Neural cell (in vitro differentiated cells): Measurements from ENCODE around the gene ACOT8. TPM values are rescaled to one million over a fixed set of nuclear protein-coding genes. Genes with fewer than 3 reads are reported as not detected.

Experiments
- H2AFZ ChIP-seq: fragments of 200-600, 300-800 bp; sonication (generic), shearing (Covaris generic); 2 replicates; pipeline ENCODE4 v1.6.0; 2014; ENCODE audit warnings: low read depth, mild to moderate bottlenecking, antibody characterized with exemption, low read length, moderate library complexity
- H3F3A ChIP-seq: fragments of 200-600 bp; shearing (Covaris generic); 2 replicates; pipeline ENCODE4 v1.6.1; 2016; ENCODE audit warnings: mild to moderate bottlenecking, moderate library complexity, mixed read lengths, antibody characterized with exemption, low read length; ENCODE audit not compliant: insufficient read depth, poor library complexity, severe bottlenecking
- H3K27ac ChIP-seq: fragments of 200-600, 300-800 bp; sonication (generic), shearing (Covaris generic); 2 replicates; pipeline ENCODE4 v1.5.1; 2014; ENCODE audit warnings: mild to moderate bottlenecking, low read length, moderate library complexity
- H3K27me3 ChIP-seq: fragments of 300-800, 200-600 bp; sonication (generic), shearing (Covaris generic); 2 replicates; pipeline ENCODE4 v1.6.0; 2014; ENCODE audit warnings: mild to moderate bottlenecking, low read depth, low read length, moderate library complexity; ENCODE audit not compliant: insufficient read depth
- H3K36me3 ChIP-seq: fragments of 300-800, 200-600 bp; sonication (generic), shearing (Covaris generic); 2 replicates; pipeline ENCODE4 v1.5.1; 2014; ENCODE audit warnings: mild to moderate bottlenecking, antibody characterized with exemption, low read length, moderate library complexity; ENCODE audit not compliant: insufficient read depth
- H3K4me2 ChIP-seq: fragments of 300-800, 200-600 bp; sonication (generic), shearing (Covaris generic); 2 replicates; pipeline ENCODE4 v1.6.0; 2014; ENCODE audit warnings: mild to moderate bottlenecking, low read length
- H3K4me3 ChIP-seq: fragments of 300-800, 200-600 bp; sonication (generic), shearing (Covaris generic); 2 replicates; pipeline ENCODE4 v1.5.1; 2014; ENCODE audit warnings: mild to moderate bottlenecking, low read length, moderate library complexity
- H3K79me2 ChIP-seq: fragments of 200-600 bp; shearing (Covaris generic); replicated peaks from 2 replicates; pipeline ENCODE4 v1.6.0; 2014; ENCODE audit warnings: mild to moderate bottlenecking, low read length, moderate library complexity; ENCODE audit not compliant: insufficient read depth
- H3K9ac ChIP-seq: fragments of 300-800, 200-600 bp; sonication (generic), shearing (Covaris generic); 2 replicates; pipeline ENCODE4 v1.6.1; 2016; ENCODE audit warnings: mild to moderate bottlenecking, low read length, mixed read lengths
- H3K9me2 ChIP-seq: fragments of 200-600 bp; shearing (Covaris generic); 2 replicates; pipeline ENCODE4 v1.6.1; 2016; ENCODE audit warnings: mild to moderate bottlenecking, low read length, mixed read lengths; ENCODE audit not compliant: insufficient read depth
- H3K9me3 ChIP-seq: fragments of 200-600, 300-800 bp; sonication (generic), shearing (Covaris generic); 2 replicates; pipeline ENCODE4 v1.6.1; 2016; ENCODE audit warnings: mild to moderate bottlenecking, mixed run types, low read length, moderate library complexity, mixed read lengths
- H4K20me1 ChIP-seq: fragments of 200-600 bp; shearing (Covaris generic); 2 replicates; pipeline ENCODE4 v1.6.1; 2016; ENCODE audit warnings: mild to moderate bottlenecking, mixed run types; ENCODE audit not compliant: insufficient read depth
- CTCF ChIP-seq: fragments of 450-650 bp; IDR thresholded peaks from 2 replicates; pipeline ENCODE4 v1.5.1; 2014; ENCODE audit warnings: antibody characterized with exemption, mild to moderate bottlenecking, moderate library complexity; ENCODE audit not compliant: poor library complexity, severe bottlenecking
- EP300 ChIP-seq: fragments of 450-650 bp; conservative IDR thresholded peaks from 2 replicates; pipeline ENCODE4 v1.6.1; 2014; ENCODE audit warnings: antibody characterized with exemption, mild to moderate bottlenecking, moderate library complexity; ENCODE audit not compliant: poor library complexity, severe bottlenecking
- EZH2 ChIP-seq: fragments of 200-600, 300-800 bp; shearing (Covaris generic), sonication (generic); IDR thresholded peaks from 2 replicates; pipeline ENCODE4 v1.6.1; 2014; ENCODE audit warnings: antibody characterized with exemption, low read length, borderline replicate concordance, mild to moderate bottlenecking; ENCODE audit not compliant: insufficient read depth, poor library complexity, severe bottlenecking
- MXI1 ChIP-seq: fragments of 450-650 bp; conservative IDR thresholded peaks from 2 replicates; pipeline ENCODE4 v1.6.1; 2014; ENCODE audit warnings: antibody characterized with exemption, mild to moderate bottlenecking; ENCODE audit not compliant: poor library complexity, severe bottlenecking
- POLR2AphosphoS5 ChIP-seq: IDR thresholded peaks from 2 replicates; pipeline ENCODE4 v1.6.1; 2012
- RAD21 ChIP-seq: fragments of 450-650 bp; conservative IDR thresholded peaks from 2 replicates; pipeline ENCODE4 v1.6.1; 2014; ENCODE audit warnings: antibody characterized with exemption, mild to moderate bottlenecking, moderate library complexity
- REST ChIP-seq: IDR thresholded peaks from 2 replicates; pipeline ENCODE4 v1.6.1; 2012; ENCODE audit warnings: borderline replicate concordance
- SMC3 ChIP-seq: fragments of 450-650 bp; conservative IDR thresholded peaks from 2 replicates; pipeline ENCODE4 v1.6.1; 2014; ENCODE audit warnings: antibody characterized with exemption, mild to moderate bottlenecking, moderate library complexity; ENCODE audit not compliant: poor library complexity
- TAF1 ChIP-seq: IDR thresholded peaks from 2 replicates; pipeline ENCODE4 v1.6.1; 2012; ENCODE audit warnings: low read depth
- polyA plus RNA-seq: library from polyadenylated mRNA; depleted of rRNA; stranded (reverse); fragments of >200 nt; gene quantifications from 2 replicates; pipeline ENCODE4 v1.2.3, GENCODE V29; 2014

Gene ACOT8
- polyA plus RNA-seq, 1 donor from 2014 or later: 68.7 TPM

GRCh38 chr20:45899046-45899835 is 42.0 kb upstream of the ACOT8 start:
- no peak overlapping the region for H2AFZ ChIP-seq
- H3K27me3 ChIP-seq: no peaks in the 10 kb centered on the region
- no peak overlapping the region for H3K4me2 ChIP-seq
- H4K20me1 ChIP-seq: no peaks in the 10 kb centered on the region
- no peaks in the 10 kb centered on the region for H3K9me3 ChIP-seq
- H3K27ac ChIP-seq: no peak overlapping the region
- no peaks in the 10 kb centered on the region for H3K79me2 ChIP-seq
- H3K36me3 ChIP-seq: no peaks in the 10 kb centered on the region
- no peaks in the 10 kb centered on the region for H3K9me2 ChIP-seq
- TF ChIP-seq RAD21 (no peak), POLR2AphosphoS5 (no peak), SMC3 (no peak), CTCF (no peak), TAF1 (no peak), REST (no peak)
- no peak overlapping the region for H3K9ac ChIP-seq
- H3F3A ChIP-seq: no peaks in the 10 kb centered on the region
- no peak overlapping the region for H3K4me3 ChIP-seq

GRCh38 chr20:45898285-45898684 is 41.1 kb upstream of the ACOT8 start:
- Histone ChIP-seq H2AFZ (no peak overlapping the region), H4K20me1 (no peaks in the 10 kb centered on the region), H3K9ac (no peak overlapping the region), H3F3A (no peaks in the 10 kb centered on the region), H3K4me2 (no peak overlapping the region), H3K36me3 (no peaks in the 10 kb centered on the region), H3K27ac (no peak overlapping the region), H3K4me3 (no peak overlapping the region), H3K27me3 (no peaks in the 10 kb centered on the region), H3K9me2 (no peaks in the 10 kb centered on the region), H3K79me2 (no peaks in the 10 kb centered on the region), H3K9me3 (no peaks in the 10 kb centered on the region)
- TF ChIP-seq MXI1 (no peak), TAF1 (no peak), POLR2AphosphoS5 (no peak), CTCF (no peak), EP300 (no peak), REST (no peak), SMC3 (no peak), EZH2 (no peak), RAD21 (no peak)
